Parathyroid adenoma (tissue), 2 donors: ENCODE measurements around the gene MAP4K1.
A peak's percentile ranks its signal among the peaks of the same experiment; 100 is the strongest.

Experiments
- H2AFZ ChIP-seq: fragments of 300-600 bp; sonication (generic); one replicate; pipeline ENCODE4 v1.7.0; 2017; ENCODE audit warnings: antibody characterized with exemption, mild to moderate bottlenecking
- H3K27ac ChIP-seq: fragments of 300-600 bp; sonication (generic); one replicate; pipeline ENCODE4 v1.7.0; 2017
- H3K27me3 ChIP-seq: fragments of 300-600 bp; sonication (generic); one replicate; pipeline ENCODE4 v1.7.0; 2017; ENCODE audit warnings: low read length; ENCODE audit not compliant: control insufficient read depth, insufficient read depth
- H3K36me3 ChIP-seq: fragments of 300-600 bp; sonication (generic); one replicate; pipeline ENCODE4 v1.7.0; 2017; ENCODE audit warnings: low read length; ENCODE audit not compliant: control insufficient read depth, insufficient read depth
- H3K4me1 ChIP-seq: fragments of 300-600 bp; sonication (generic); one replicate; pipeline ENCODE4 v1.7.0; 2017; ENCODE audit warnings: control low read depth
- H3K4me2 ChIP-seq: fragments of 300-600 bp; sonication (generic); one replicate; pipeline ENCODE4 v1.7.0; 2017; ENCODE audit warnings: low read length
- H3K4me3 ChIP-seq: fragments of 300-600 bp; sonication (generic); one replicate; pipeline ENCODE4 v1.7.0; 2017; ENCODE audit warnings: low read depth, low read length
- H3K79me2 ChIP-seq: fragments of 300-600 bp; sonication (generic); one replicate; pipeline ENCODE4 v1.7.0; 2017; ENCODE audit warnings: control low read depth
- H3K9ac ChIP-seq: fragments of 300-600 bp; sonication (generic); one replicate; pipeline ENCODE4 v1.7.0; 2017; ENCODE audit warnings: mild to moderate bottlenecking
- H3K9me3 ChIP-seq: fragments of 300-600 bp; sonication (generic); one replicate; pipeline ENCODE4 v1.7.0; 2017; ENCODE audit warnings: low read length; ENCODE audit not compliant: control insufficient read depth
- TF ChIP-seq, protein P1 (sequence below): fragments of 300-600 bp; sonication (generic); IDR thresholded peaks from one replicate; pipeline ENCODE4 v1.7.0; 2017; ENCODE audit warnings: antibody characterized with exemption, mild to moderate bottlenecking
- donor health status: primary hyperparathyroidism.

Gene MAP4K1

DNA sequence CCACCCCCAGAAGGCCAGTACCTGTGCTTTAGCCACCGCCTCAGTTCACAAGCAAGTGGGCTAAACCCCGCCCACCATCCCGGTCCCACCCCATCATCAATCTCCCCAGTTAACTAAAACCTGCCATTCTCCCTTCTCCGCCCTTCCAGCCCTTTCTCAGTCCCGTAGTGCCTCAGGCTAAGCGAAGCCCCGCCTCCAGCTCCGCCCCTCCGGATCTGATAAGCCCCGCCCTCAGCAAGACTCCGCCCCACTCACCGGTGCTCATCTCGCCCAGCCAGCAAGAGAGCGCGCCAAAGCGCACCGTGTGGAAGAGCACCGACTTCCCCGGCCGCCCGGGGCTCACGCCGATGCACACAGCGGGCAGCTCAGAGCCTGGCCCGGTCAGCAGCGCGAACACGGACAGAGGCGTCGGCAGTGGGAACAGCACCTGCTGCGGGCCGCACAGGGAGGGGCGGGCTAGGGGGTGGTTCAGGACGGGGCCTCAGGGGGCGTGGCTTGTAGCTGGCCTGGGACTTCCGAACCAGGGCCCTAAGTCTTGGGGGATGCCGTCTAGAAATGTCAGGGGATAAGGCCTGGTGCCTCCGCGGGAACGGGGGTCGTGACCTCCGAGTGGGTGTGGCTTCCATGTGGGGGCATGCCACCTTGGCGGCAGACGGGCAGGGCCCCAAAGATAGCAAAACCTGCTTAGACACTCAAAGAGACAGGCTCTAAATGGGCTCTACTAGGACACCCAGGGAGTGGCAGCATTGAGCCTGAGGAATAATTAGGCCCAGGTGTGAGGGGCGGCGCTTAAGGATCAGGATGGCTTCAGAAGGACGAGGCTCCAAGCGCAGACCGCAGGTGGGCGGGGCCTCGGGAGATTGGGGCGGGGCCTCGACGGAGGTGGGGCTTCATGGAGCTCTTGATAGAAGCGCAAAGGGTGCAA lies 21.4 kb downstream of the MAP4K1 start:
- Histone ChIP-seq H3K4me1 (no peaks in the 10 kb centered on the region), H3K4me3 (peak overlapping the region; percentile 36), H3K9me3 (no peaks in the 10 kb centered on the region), H3K27me3 (no peaks in the 10 kb centered on the region), H3K9ac (no peak overlapping the region), H3K4me2 (peak overlapping the region; percentile 51), H3K27ac (no peak overlapping the region), H3K79me2 (no peaks in the 10 kb centered on the region), H3K36me3 (no peaks in the 10 kb centered on the region), H2AFZ (peak overlapping the region; percentile 58)
- TF ChIP-seq, protein P1, sequence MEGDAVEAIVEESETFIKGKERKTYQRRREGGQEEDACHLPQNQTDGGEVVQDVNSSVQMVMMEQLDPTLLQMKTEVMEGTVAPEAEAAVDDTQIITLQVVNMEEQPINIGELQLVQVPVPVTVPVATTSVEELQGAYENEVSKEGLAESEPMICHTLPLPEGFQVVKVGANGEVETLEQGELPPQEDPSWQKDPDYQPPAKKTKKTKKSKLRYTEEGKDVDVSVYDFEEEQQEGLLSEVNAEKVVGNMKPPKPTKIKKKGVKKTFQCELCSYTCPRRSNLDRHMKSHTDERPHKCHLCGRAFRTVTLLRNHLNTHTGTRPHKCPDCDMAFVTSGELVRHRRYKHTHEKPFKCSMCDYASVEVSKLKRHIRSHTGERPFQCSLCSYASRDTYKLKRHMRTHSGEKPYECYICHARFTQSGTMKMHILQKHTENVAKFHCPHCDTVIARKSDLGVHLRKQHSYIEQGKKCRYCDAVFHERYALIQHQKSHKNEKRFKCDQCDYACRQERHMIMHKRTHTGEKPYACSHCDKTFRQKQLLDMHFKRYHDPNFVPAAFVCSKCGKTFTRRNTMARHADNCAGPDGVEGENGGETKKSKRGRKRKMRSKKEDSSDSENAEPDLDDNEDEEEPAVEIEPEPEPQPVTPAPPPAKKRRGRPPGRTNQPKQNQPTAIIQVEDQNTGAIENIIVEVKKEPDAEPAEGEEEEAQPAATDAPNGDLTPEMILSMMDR, result no peak

DNA sequence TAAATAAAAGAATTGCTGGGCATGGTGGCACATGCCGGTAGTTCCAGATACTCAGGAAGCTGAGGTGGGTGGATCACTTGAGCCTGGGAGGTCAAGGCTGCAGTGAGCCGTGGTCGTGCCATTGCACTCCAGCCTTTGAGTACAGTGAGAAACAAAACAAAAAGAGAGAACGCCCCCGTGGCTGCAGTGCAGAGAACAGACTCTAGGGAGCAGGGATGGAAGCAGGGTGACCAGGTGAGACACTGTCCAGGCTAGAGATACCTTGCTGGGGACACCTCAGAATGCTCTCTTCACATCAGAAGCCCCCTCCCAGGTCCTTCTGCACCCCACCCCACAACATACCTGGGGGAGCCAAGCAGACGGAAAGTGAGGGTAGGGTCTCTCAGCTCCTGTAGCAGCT lies 24.8 kb downstream of the MAP4K1 start:
- TF ChIP-seq, protein P1, result no peak
- no peak overlapping the region for H2AFZ ChIP-seq

DNA sequence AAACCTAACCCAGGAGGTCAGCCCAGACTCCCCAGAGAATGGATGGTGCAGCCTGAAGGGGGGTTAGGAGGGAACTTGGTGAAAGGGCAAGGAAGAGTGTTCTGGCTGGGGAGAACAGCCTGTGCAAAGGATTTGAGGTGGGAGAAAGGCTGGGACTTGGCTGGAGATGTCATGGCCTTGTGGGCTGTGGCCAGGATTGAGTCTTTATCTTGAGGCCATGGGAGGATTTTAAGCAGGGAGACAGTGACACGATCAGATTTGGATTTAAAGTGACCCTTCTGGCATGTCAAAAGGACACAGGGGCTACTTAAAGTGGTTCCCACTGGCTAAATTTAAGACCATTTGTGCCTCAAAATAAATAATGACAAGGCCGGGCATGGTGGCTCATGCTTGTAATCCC lies 29.7 kb downstream of the MAP4K1 start:
- TF ChIP-seq, protein P1, result no peak
- Histone ChIP-seq H3K27ac (no peak overlapping the region), H3K4me1 (no peaks in the 10 kb centered on the region), H3K9me3 (no peaks in the 10 kb centered on the region), H3K4me3 (no peak overlapping the region), H3K27me3 (no peaks in the 10 kb centered on the region), H2AFZ (no peak overlapping the region), H3K4me2 (no peak overlapping the region), H3K36me3 (no peaks in the 10 kb centered on the region), H3K9ac (no peak overlapping the region), H3K79me2 (no peaks in the 10 kb centered on the region)

More for the DNA sequence above, 24.8 kb downstream of the MAP4K1 start:
- Histone ChIP-seq H3K79me2 (no peaks in the 10 kb centered on the region), H3K9ac (no peak overlapping the region), H3K4me1 (no peaks in the 10 kb centered on the region), H3K27ac (no peak overlapping the region), H3K4me3 (no peak overlapping the region), H3K36me3 (no peaks in the 10 kb centered on the region), H3K9me3 (no peaks in the 10 kb centered on the region), H3K27me3 (no peaks in the 10 kb centered on the region), H3K4me2 (no peak overlapping the region)

DNA sequence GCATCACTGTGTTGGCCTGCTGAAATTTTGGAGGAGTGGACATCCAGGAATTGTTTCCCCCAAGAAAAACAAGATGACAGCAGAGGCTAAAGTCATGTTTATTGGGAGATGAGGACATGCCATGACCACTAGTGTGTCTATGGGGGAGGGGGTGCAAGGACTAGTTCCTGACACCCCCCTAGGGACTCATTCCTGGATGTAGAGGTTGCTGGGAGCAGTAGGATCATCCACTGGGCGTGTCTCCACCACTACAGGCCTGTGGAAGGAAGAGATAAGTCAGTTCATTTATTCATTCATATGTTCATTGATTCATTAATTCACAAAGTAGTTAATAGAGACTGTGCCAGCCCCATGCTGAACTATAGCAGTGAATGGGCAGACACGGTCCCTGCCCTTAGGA lies 30.2 kb downstream of the MAP4K1 start:
- H3K4me2 ChIP-seq, result no peak overlapping the region
- TF ChIP-seq, protein P1, result no peak
- no peak overlapping the region for H2AFZ ChIP-seq
- no peak overlapping the region for H3K9ac ChIP-seq
- no peaks in the 10 kb centered on the region for H3K27me3 ChIP-seq
- no peaks in the 10 kb centered on the region for H3K4me1 ChIP-seq
- no peaks in the 10 kb centered on the region for H3K79me2 ChIP-seq
- no peaks in the 10 kb centered on the region for H3K36me3 ChIP-seq
- H3K27ac ChIP-seq, result no peak overlapping the region
- no peak overlapping the region for H3K4me3 ChIP-seq
- H3K9me3 ChIP-seq, result no peaks in the 10 kb centered on the region

DNA sequence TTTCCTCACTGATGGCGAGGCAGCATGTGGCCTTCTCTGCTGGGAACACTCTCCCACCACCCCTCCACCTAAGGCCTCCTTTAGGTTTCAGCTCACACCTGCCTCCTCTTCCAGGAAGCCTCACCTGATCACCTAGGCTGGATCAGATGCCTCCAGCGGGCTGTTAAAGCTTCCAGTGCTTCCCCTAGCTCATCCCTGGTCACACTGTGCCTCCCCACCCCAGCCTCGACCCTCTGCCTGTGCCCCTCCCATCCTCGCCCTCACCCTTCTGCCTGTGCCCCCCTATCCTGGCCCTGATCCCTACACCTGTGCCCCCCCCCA lies 33.8 kb downstream of the MAP4K1 start:
- no peak overlapping the region for H3K9ac ChIP-seq
- no peaks in the 10 kb centered on the region for H3K79me2 ChIP-seq
- no peak overlapping the region for H3K4me3 ChIP-seq
- no peaks in the 10 kb centered on the region for H3K27me3 ChIP-seq
- H3K4me1 ChIP-seq, result no peaks in the 10 kb centered on the region
- no peak overlapping the region for H3K27ac ChIP-seq
- no peak overlapping the region for H2AFZ ChIP-seq
- H3K4me2 ChIP-seq, result no peak overlapping the region
- H3K9me3 ChIP-seq, result no peaks in the 10 kb centered on the region
- TF ChIP-seq, protein P1, result no peak
- H3K36me3 ChIP-seq, result no peaks in the 10 kb centered on the region
